A673 (cell line): ENCODE data around the gene NFASC. TPM values are rescaled to one million over a fixed set of nuclear protein-coding genes. Genes with fewer than 3 reads are reported as not detected.

Source experiments
- BruUV-seq: library from RNA; stranded (reverse); fragments of 400-500 nt; replicated peaks from 2 replicates; lab custom pipeline; 2021; lab: Mats Ljungman, UMichigan
- CTCF ChIA-PET: fragments of 300-600 bp; sonication (Branson Sonifier 250); formaldehyde crosslinking; loops from one replicate; lab custom pipeline; 2022; ENCODE audit warnings: antibody characterized with exemption; lab: Charles Lee
- POLR2A ChIA-PET: fragments of 300-600 bp; sonication (Branson Sonifier 250); formaldehyde crosslinking; loops from one replicate; lab custom pipeline; 2022; ENCODE audit warnings: antibody characterized with exemption; ENCODE audit not compliant: low non-redundant PET; lab: Charles Lee
- DNase-seq: peaks from one replicate; pipeline ENCODE4 v3.0.0-alpha.2; 2015; ENCODE audit warnings: low spot score
- H3K27ac ChIP-seq: fragments of 200-600 bp; sonication (generic); 2 replicates; pipeline ENCODE4 v1.5.1; 2016; ENCODE audit warnings: mixed run types, low read depth, mild to moderate bottlenecking, mixed read lengths, antibody characterized with exemption, low read length; ENCODE audit not compliant: poor library complexity, severe bottlenecking
- H3K27me3 ChIP-seq: fragments of 200-600 bp; sonication (generic); replicated peaks from 2 replicates; pipeline ENCODE4 v1.6.1; 2017; ENCODE audit warnings: mixed run types, low read depth, mild to moderate bottlenecking, mixed read lengths, antibody characterized with exemption, low read length; ENCODE audit not compliant: insufficient read depth, poor library complexity
- H3K36me3 ChIP-seq: fragments of 200-600 bp; sonication (generic); 2 replicates; pipeline ENCODE4 v1.6.1; 2016; ENCODE audit warnings: mixed run types, mild to moderate bottlenecking, mixed read lengths, antibody characterized with exemption, low read length; ENCODE audit not compliant: insufficient read depth, poor library complexity, severe bottlenecking
- H3K4me1 ChIP-seq: fragments of 200-600 bp; sonication (generic); 2 replicates; pipeline ENCODE4 v1.6.1; 2017; ENCODE audit warnings: mixed run types, mild to moderate bottlenecking, mixed read lengths, antibody characterized with exemption, low read length; ENCODE audit not compliant: insufficient read depth, poor library complexity, severe bottlenecking
- H3K4me3 ChIP-seq: fragments of 200-600 bp; sonication (generic); 2 replicates; pipeline ENCODE4 v1.5.1; 2016; ENCODE audit warnings: low read depth, mixed run types, mild to moderate bottlenecking, mixed read lengths, low read length; ENCODE audit not compliant: poor library complexity, severe bottlenecking
- H3K9me3 ChIP-seq: fragments of 200-600 bp; sonication (generic); 2 replicates; pipeline ENCODE4 v1.6.1; 2016; ENCODE audit warnings: mixed run types, low read depth, mild to moderate bottlenecking, mixed read lengths, antibody characterized with exemption, low read length; ENCODE audit not compliant: poor library complexity, severe bottlenecking
- CTCF ChIP-seq: fragments of 300-800, 200-600 bp; sonication (generic); conservative IDR thresholded peaks from 2 replicates; pipeline ENCODE4 v1.5.1; 2017; ENCODE audit warnings: low read depth, mild to moderate bottlenecking, antibody characterized with exemption, low read length, moderate library complexity, mixed read lengths
- EZH2 ChIP-seq: fragments of 200-600 bp; sonication (generic); IDR thresholded peaks from 2 replicates; pipeline ENCODE4 v1.6.1; 2017; ENCODE audit warnings: borderline replicate concordance, low read depth, mild to moderate bottlenecking, mixed read lengths, antibody characterized with exemption, low read length; ENCODE audit not compliant: poor library complexity, severe bottlenecking
- intact Hi-C: fragments of 100-400 bp; cut with micrococcal nuclease; formaldehyde crosslinking; loops from one replicate; pipeline ENCODE4 v1.10.0; 2022; ENCODE audit not compliant: unreplicated experiment
- total RNA-seq: library from RNA; stranded (reverse); gene quantifications from 2 replicates; pipeline ENCODE4 v1.2.3, GENCODE V29; 2021

Gene NFASC
- total RNA-seq, 1 experiment from 2014 or later: 0.24 TPM

GRCh38 chr1:204834752-204835151, 35.9 kb upstream of the NFASC start:
- ChIA-PET POLR2A (no interaction called here), CTCF (no interaction called here)
- Histone ChIP-seq H3K4me1 (no peaks in the 10 kb centered on the region), H3K27me3 (peaks cover 53% of the 10 kb centered on the region), H3K27ac (no peak overlapping the region), H3K36me3 (no peaks in the 10 kb centered on the region), H3K4me3 (no peak overlapping the region), H3K9me3 (no peaks in the 10 kb centered on the region)
- no peak for DNase-seq
- no TSS peak for BruUV-seq
- intact Hi-C loops: no loop called here
- TF ChIP-seq EZH2: no peak
- TF ChIP-seq CTCF: no peak

GRCh38 chr1:204835737-204836136, 34.9 kb upstream of the NFASC start:
- TF ChIP-seq CTCF (no peak), EZH2 (no peak)
- no peaks in the 10 kb centered on the region for H3K4me1 ChIP-seq
- POLR2A ChIA-PET: no interaction called here

GRCh38 chr1:204836856-204837255, 33.8 kb upstream of the NFASC start:
- no TSS peak for BruUV-seq
- intact Hi-C loops: no loop called here
- POLR2A ChIA-PET: no interaction called here
- DNase-seq: no peak
- CTCF ChIA-PET: no interaction called here
- Histone ChIP-seq H3K27me3 (peaks cover 33% of the 10 kb centered on the region), H3K36me3 (no peaks in the 10 kb centered on the region), H3K27ac (no peak overlapping the region), H3K4me1 (no peaks in the 10 kb centered on the region), H3K4me3 (no peak overlapping the region), H3K9me3 (no peaks in the 10 kb centered on the region)
- TF ChIP-seq CTCF: no peak
- no peak for TF ChIP-seq EZH2

More at GRCh38 chr1:204835737-204836136, 34.9 kb upstream of the NFASC start:
- no peaks in the 10 kb centered on the region for H3K9me3 ChIP-seq
- no peaks in the 10 kb centered on the region for H3K36me3 ChIP-seq
- no peak for DNase-seq
- no TSS peak for BruUV-seq
- CTCF ChIA-PET: no interaction called here
- H3K27me3 ChIP-seq: peaks cover 44% of the 10 kb centered on the region
- no peak overlapping the region for H3K27ac ChIP-seq
- H3K4me3 ChIP-seq: no peak overlapping the region
- intact Hi-C loops: no loop called here
